Measurements from ENCODE around the gene CD300LF. TPM values are rescaled to one million over a fixed set of nuclear protein-coding genes. Genes with fewer than 3 reads are reported as not detected.

CD300LF gene
- total RNA-seq, 1 experiment from 2014 or later = not detected

- no peak overlapping the region for H3K4me3 ChIP-seq
- H2AFZ ChIP-seq = no peak overlapping the region
- ChIA-PET CTCF (interaction anchor here (0.5 kb wide), 1 partner anchor 408 kb away, joined by 3 read pairs; no protein-coding TSS in a partner anchor), POLR2A (ENCODE audit: unreplicated experiment) (no interaction called here)
- peaks cover 10% of the 10 kb centered on the region; the same call in 1 of the 2 replicates for H3K27me3 ChIP-seq (ENCODE audit: insufficient read depth, low read depth)
- H3K79me2 ChIP-seq (ENCODE audit: low read depth) = no peaks in the 10 kb centered on the region
- TF ChIP-seq EZH2 (IDR thresholded peaks at IDR 0.05; ENCODE audit: low read depth) (no peak), CTCF (conservative IDR thresholded peaks at IDR 0.05) (no peak)
- no TSS peak for BruUV-seq (replicated peaks)
- no peak for DNase-seq
- H4K20me1 ChIP-seq (ENCODE audit: insufficient read depth) = no peaks in the 10 kb centered on the region
- H3K4me2 ChIP-seq = no peak overlapping the region
- no peaks in the 10 kb centered on the region for H3K9me3 ChIP-seq (ENCODE audit: insufficient read depth, low read depth)
- H3K9me2 ChIP-seq (ENCODE audit: insufficient read depth) = no peaks in the 10 kb centered on the region
- H3K27ac ChIP-seq = no peak overlapping the region
- no peaks in the 10 kb centered on the region for H3K36me3 ChIP-seq (ENCODE audit: low read depth)
- peaks cover 5% of the 10 kb centered on the region; the same call in 1 of the 2 replicates for H3F3A ChIP-seq (ENCODE audit: insufficient read depth, low read depth)
- H3K4me1 ChIP-seq (replicated peaks; ENCODE audit: insufficient read depth) = peaks cover 30% of the 10 kb centered on the region
- intact Hi-C loops (cut with micrococcal nuclease; ENCODE audit: unreplicated experiment) = no loop called here
Measured at GRCh38 chr17:74713171-74713755, 540 bp upstream of the CD300LF start.

- Histone ChIP-seq H3K27me3 (ENCODE audit: insufficient read depth, low read depth) (peaks cover 13% of the 10 kb centered on the region), H3K4me2 (no peak overlapping the region), H4K20me1 (ENCODE audit: insufficient read depth) (no peaks in the 10 kb centered on the region), H3K27ac (no peak overlapping the region), H2AFZ (no peak overlapping the region), H3K4me3 (no peak overlapping the region), H3K9me3 (ENCODE audit: insufficient read depth, low read depth) (no peaks in the 10 kb centered on the region), H3K79me2 (ENCODE audit: low read depth) (no peaks in the 10 kb centered on the region), H3K4me1 (replicated peaks; ENCODE audit: insufficient read depth) (peaks cover 30% of the 10 kb centered on the region), H3F3A (ENCODE audit: insufficient read depth, low read depth) (peaks cover 5% of the 10 kb centered on the region; the same call in 1 of the 2 replicates), H3K36me3 (ENCODE audit: low read depth) (no peaks in the 10 kb centered on the region), H3K9me2 (ENCODE audit: insufficient read depth) (no peaks in the 10 kb centered on the region)
- intact Hi-C loops (cut with micrococcal nuclease; ENCODE audit: unreplicated experiment) = no loop called here
- ChIA-PET CTCF (no interaction called here), POLR2A (ENCODE audit: unreplicated experiment) (no interaction called here)
- TF ChIP-seq EZH2 (IDR thresholded peaks at IDR 0.05; ENCODE audit: low read depth) (no peak), CTCF (conservative IDR thresholded peaks at IDR 0.05) (no peak)
- BruUV-seq (replicated peaks) = no TSS peak
- DNase-seq = no peak
Measured at GRCh38 chr17:74712301-74712700, 422 bp downstream of the CD300LF start.

GRCh38 chr17:74711058-74711824 is 1.5 kb downstream of the CD300LF start:
- CTCF ChIA-PET = no interaction called here

More at GRCh38 chr17:74711058-74711824, 1.5 kb downstream of the CD300LF start:
- TF ChIP-seq CTCF (conservative IDR thresholded peaks at IDR 0.05) (no peak), EZH2 (IDR thresholded peaks at IDR 0.05; ENCODE audit: low read depth) (no peak)
- H4K20me1 ChIP-seq (ENCODE audit: insufficient read depth) = no peaks in the 10 kb centered on the region
- intact Hi-C loops (cut with micrococcal nuclease; ENCODE audit: unreplicated experiment) = no loop called here
- no peaks in the 10 kb centered on the region for H3K79me2 ChIP-seq (ENCODE audit: low read depth)
- no peaks in the 10 kb centered on the region for H3K9me2 ChIP-seq (ENCODE audit: insufficient read depth)
- H3K4me3 ChIP-seq = no peak overlapping the region
- H3K4me2 ChIP-seq = no peak overlapping the region
- H2AFZ ChIP-seq = no peak overlapping the region
- peaks cover 24% of the 10 kb centered on the region for H3K27me3 ChIP-seq (ENCODE audit: insufficient read depth, low read depth)
- peaks cover 27% of the 10 kb centered on the region for H3K4me1 ChIP-seq (replicated peaks; ENCODE audit: insufficient read depth)
- H3F3A ChIP-seq (ENCODE audit: insufficient read depth, low read depth) = peaks cover 5% of the 10 kb centered on the region; the same call in 1 of the 2 replicates
- POLR2A ChIA-PET (ENCODE audit: unreplicated experiment) = no interaction called here
- no peak overlapping the region for H3K27ac ChIP-seq
- DNase-seq = peak in 1 of 2 experiments; percentile 38
- no TSS peak for BruUV-seq (replicated peaks)
- no peaks in the 10 kb centered on the region for H3K36me3 ChIP-seq (ENCODE audit: low read depth)
- H3K9me3 ChIP-seq (ENCODE audit: insufficient read depth, low read depth) = no peaks in the 10 kb centered on the region
